Pancreas (tissue), 10 donors: ENCODE data around the gene PRSS57. TPM values are rescaled to one million over a fixed set of nuclear protein-coding genes. Genes with fewer than 3 reads are reported as not detected.

Experiments used
- ATAC-seq, 4 donors: fragments of 200-7000 bp; cut with Tn5 transposase; one replicate each; pipeline versions ENCODE4 v1.8.0 to v1.9.1; 2020; ENCODE audit warnings: mild to moderate bottlenecking in 4 of 4, moderate library complexity in 4 of 4
- DNase-seq, 6 donors: peaks; one replicate each; pipeline ENCODE4 v3.0.0-alpha.2; 2020
- FAIRE-seq: peaks from 2 replicates; lab custom pipeline; 2012; peaks lifted over from hg19 to GRCh38; lab: Jason Lieb, UNC
- H3K27ac ChIP-seq, 4 donors: fragments of 200-600 bp; sonication (generic); 1 replicate in 3 of 4; 2 replicates in 1 of 4; pipeline versions ENCODE4 v1.5.0 to v1.8.0; 2020
- H3K27me3 ChIP-seq, 4 donors: fragments of 200-600 bp; one replicate each; pipeline ENCODE4 v1.8.0; 2021
- H3K36me3 ChIP-seq, 3 donors: fragments of 200-600 bp; sonication (generic) in 1 of 3; one replicate each; pipeline versions ENCODE4 v1.5.0 to v1.8.0; 2020 to 2021
- H3K4me1 ChIP-seq, 3 donors: fragments of 200-600 bp; one replicate each; pipeline ENCODE4 v1.8.0; 2021
- H3K4me3 ChIP-seq, 4 donors: fragments of 200-600 bp; sonication (generic) in 2 of 4; one replicate each; pipeline versions ENCODE4 v1.5.0 to v1.8.0; 2020 to 2021
- H3K9me3 ChIP-seq, 4 donors: fragments of 200-600 bp; one replicate each; pipeline ENCODE4 v1.8.0; 2021
- CTCF ChIP-seq, 4 donors: fragments of 200-600 bp; sonication (generic) in 3 of 4; IDR thresholded peaks; one replicate each; pipeline versions ENCODE4 v1.5.0 to v1.8.0; 2021; ENCODE audit warnings: antibody characterized with exemption in 4 of 4
- WGBS, 2 donors: extraction: QIAGEN DNeasy Blood & Tissue Kit; methylation state at CpG; one replicate each; pipeline ENCODE4 v1.1.7; 2013; 5-methylcytosine and 5-hydroxymethylcytosine counted together
- intact Hi-C, 3 donors: fragments of 100-400 bp; cut with DNase I; formaldehyde crosslinking; loops; one replicate each; pipeline versions ENCODE4 v1.11.1 to v1.14.2; 2022
- polyA plus RNA-seq, 2 donors: library from polyadenylated mRNA; stranded (reverse); fragments of 200-250 nt; gene quantifications; one replicate each; pipeline ENCODE4 v1.2.3, GENCODE V29; 2013
- total RNA-seq, 6 donors: library from RNA; stranded (reverse); fragmentation: NEBNext Ultra II Directional in 4 of 6; extraction: Animal tissue kit (Norgen Biotek cat#: 25700) in 4 of 6; gene quantifications; one replicate each; pipeline versions ENCODE4 v1.2.1 to v1.2.4, GENCODE V29; 2021 to 2023
- donor health status: healthy with polysubstance abuse.
- donor health status: DM: no; HTN: no; CAD: no; lungs with moderate emphysema.
- donor health status: DM: no; HTN: no; CAD: no.
- donor health status: control.
- donor health status: control.
- donor health status: Bipolar disorder and iron deficiency.
- donor health status: DM: yes; HTN: yes; CAD: no.
- donor health status: DM: no; HTN: no; CAD: no.
- donor health status: DM: no; HTN: no; CAD: no.
- donor health status: DM: yes; HTN: yes; CAD: no.

The PRSS57 gene
- total and polyA plus RNA-seq, 8 donors = not detected

GRCh38 chr19:642767-643727, 52.2 kb downstream of the PRSS57 start:
- H3K4me1 ChIP-seq = no peaks in the 10 kb centered on the region
- H3K4me3 ChIP-seq = no peak overlapping the region
- ATAC-seq = no peak
- TF ChIP-seq CTCF (IDR thresholded peaks at IDR 0.05) = no peak
- H3K9me3 ChIP-seq = no peaks in the 10 kb centered on the region
- intact Hi-C loops = no loop called here
- peaks cover 0 to 18% (median 12%) of the 10 kb centered on the region in 3 donors for H3K36me3 ChIP-seq
- no peaks in the 10 kb centered on the region for H3K27me3 ChIP-seq
- WGBS, 2 donors = 86 to 87% methylated on average over 58 to 70 of the region's 70 CpGs
- FAIRE-seq = no peak
- H3K27ac ChIP-seq = no peak overlapping the region
- DNase-seq = peak in 1 of 6 donors; percentile 77

- no peak overlapping the region for H3K4me3 ChIP-seq
- H3K27ac ChIP-seq = no peak overlapping the region
- no peak for ATAC-seq
- H3K9me3 ChIP-seq = no peaks in the 10 kb centered on the region
- H3K4me1 ChIP-seq = no peaks in the 10 kb centered on the region
- DNase-seq = peak in 1 of 6 donors; percentile 72
- H3K27me3 ChIP-seq = no peaks in the 10 kb centered on the region
- no peak for FAIRE-seq
- peaks cover 0 to 4% (median 3%) of the 10 kb centered on the region in 3 donors for H3K36me3 ChIP-seq
- intact Hi-C loops = no loop called here
- no peak for TF ChIP-seq CTCF (IDR thresholded peaks at IDR 0.05)
- 84 to 85% methylated on average over 17 of the region's 17 CpGs for whole genome bisulfite sequencing, 2 donors
Observed at GRCh38 chr19:641702-642101, 53.5 kb downstream of the PRSS57 start.

- ATAC-seq (no peak), DNase-seq (peak in 1 of 6 donors; percentile 78), FAIRE-seq (no peak)
- Histone ChIP-seq H3K27me3 (no peaks in the 10 kb centered on the region), H3K27ac (no peak overlapping the region), H3K9me3 (no peaks in the 10 kb centered on the region), H3K36me3 (no peaks in the 10 kb centered on the region), H3K4me1 (no peaks in the 10 kb centered on the region), H3K4me3 (no peak overlapping the region)
- intact Hi-C loops = no loop called here
- 86 to 88% methylated on average over 26 to 31 of the region's 31 CpGs for WGBS, 2 donors
- no peak for TF ChIP-seq CTCF (IDR thresholded peaks at IDR 0.05)
Observed at GRCh38 chr19:640606-641189, 54.6 kb downstream of the PRSS57 start.

- Histone ChIP-seq H3K27me3 (no peaks in the 10 kb centered on the region), H3K4me3 (peak overlapping the region in 2 of 4 donors; percentile 18 to 44), H3K36me3 (no peaks in the 10 kb centered on the region), H3K27ac (no peak overlapping the region), H3K4me1 (no peaks in the 10 kb centered on the region), H3K9me3 (no peaks in the 10 kb centered on the region)
- DNase-seq (peak in 1 of 6 donors; percentile 82), ATAC-seq (no peak), FAIRE-seq (no peak)
- intact Hi-C loops = no loop called here
- TF ChIP-seq CTCF (IDR thresholded peaks at IDR 0.05) = no peak
- WGBS, 2 donors = 50 to 54% methylated on average over 16 to 25 of the region's 25 CpGs
Observed at GRCh38 chr19:640161-640558, 55.1 kb downstream of the PRSS57 start.
